Measurements from ENCODE around the gene CHCHD6.

DNA sequence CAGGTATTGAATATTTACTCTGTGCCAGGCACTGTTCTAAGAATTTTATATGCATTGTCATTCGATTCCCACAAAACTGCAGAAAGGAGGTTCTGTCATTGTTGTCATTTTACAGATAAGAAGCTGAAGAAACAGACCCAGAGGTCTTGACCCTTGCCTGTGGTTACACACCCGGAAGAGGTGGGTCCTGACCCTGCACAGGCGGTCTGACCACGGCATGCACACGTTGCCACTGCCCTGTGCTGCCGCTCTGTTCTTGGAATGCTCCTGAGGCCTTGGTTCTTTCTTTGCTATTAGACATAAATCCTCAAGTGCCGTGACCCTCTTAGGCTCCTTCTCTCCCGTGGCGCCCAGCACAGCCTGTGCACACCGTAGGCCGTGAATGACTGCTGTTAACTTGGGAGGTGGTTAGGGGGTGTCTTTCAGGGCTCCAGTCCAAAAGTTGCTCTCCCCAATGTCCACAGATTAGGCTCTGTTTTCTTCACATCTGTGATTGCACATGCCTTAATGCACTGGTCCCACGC, 204.8 kb downstream of the CHCHD6 start:
- TF ChIP-seq, protein P1, sequence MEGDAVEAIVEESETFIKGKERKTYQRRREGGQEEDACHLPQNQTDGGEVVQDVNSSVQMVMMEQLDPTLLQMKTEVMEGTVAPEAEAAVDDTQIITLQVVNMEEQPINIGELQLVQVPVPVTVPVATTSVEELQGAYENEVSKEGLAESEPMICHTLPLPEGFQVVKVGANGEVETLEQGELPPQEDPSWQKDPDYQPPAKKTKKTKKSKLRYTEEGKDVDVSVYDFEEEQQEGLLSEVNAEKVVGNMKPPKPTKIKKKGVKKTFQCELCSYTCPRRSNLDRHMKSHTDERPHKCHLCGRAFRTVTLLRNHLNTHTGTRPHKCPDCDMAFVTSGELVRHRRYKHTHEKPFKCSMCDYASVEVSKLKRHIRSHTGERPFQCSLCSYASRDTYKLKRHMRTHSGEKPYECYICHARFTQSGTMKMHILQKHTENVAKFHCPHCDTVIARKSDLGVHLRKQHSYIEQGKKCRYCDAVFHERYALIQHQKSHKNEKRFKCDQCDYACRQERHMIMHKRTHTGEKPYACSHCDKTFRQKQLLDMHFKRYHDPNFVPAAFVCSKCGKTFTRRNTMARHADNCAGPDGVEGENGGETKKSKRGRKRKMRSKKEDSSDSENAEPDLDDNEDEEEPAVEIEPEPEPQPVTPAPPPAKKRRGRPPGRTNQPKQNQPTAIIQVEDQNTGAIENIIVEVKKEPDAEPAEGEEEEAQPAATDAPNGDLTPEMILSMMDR (IDR thresholded peaks at IDR 0.05), result no peak
- no peak for TF ChIP-seq POLR2A (IDR thresholded peaks at IDR 0.05)
